Neural progenitor cell (in vitro differentiated cells): ENCODE measurements around the gene TTC21A.

Experiments
- CTCF ChIP-seq: fragments of 200-600 bp; sonication (generic); IDR thresholded peaks from 2 replicates; pipeline ENCODE4 v1.5.1; 2017; ENCODE audit warnings: antibody characterized with exemption, mild to moderate bottlenecking
- EZH2 ChIP-seq: fragments of 200-600 bp; sonication (generic); IDR thresholded peaks from 2 replicates; pipeline ENCODE4 v1.6.1; 2017; ENCODE audit warnings: antibody characterized with exemption, mild to moderate bottlenecking, moderate library complexity

GRCh38 chr3:39146611-39147591 is 39.4 kb downstream of the TTC21A start:
- TF ChIP-seq CTCF (no peak), EZH2 (no peak)
